HEK293 (cell line): ENCODE data around the gene DOK7.

Experiments
- CTCF ChIA-PET: fragments of 350-600 bp; formaldehyde crosslinking; extraction: SDS; loops from one replicate; lab custom pipeline; 2021; ENCODE audit warnings: antibody characterized with exemption; lab: Yijun Ruan, JAX
- POLR2A ChIA-PET: fragments of 300-600 bp; formaldehyde crosslinking; extraction: SDS; loops from one replicate; lab custom pipeline; 2020; ENCODE audit warnings: antibody characterized with exemption, inconsistent platforms; lab: Yijun Ruan, JAX
- H3K27ac ChIP-seq: fragments of 200-500 bp; sonication (Bioruptor generic); 2 replicates; pipeline ENCODE4 v1.5.1; 2014; ENCODE audit warnings: low read depth, low read length, control low read depth, inconsistent platforms; ENCODE audit errors: extremely low read depth
- H3K36me3 ChIP-seq, 2 experiments: fragments of 200-500 bp in 1 of 2; sonication (Bioruptor generic) in 1 of 2; 1 replicate in 1 of 2; 2 replicates in 1 of 2; pipeline ENCODE4 v1.5.1; 2014 to 2017; ENCODE audit warnings: inconsistent platforms in 2 of 2, low read length in 2 of 2; ENCODE audit not compliant: control insufficient read depth in 2 of 2, insufficient read depth in 1 of 2
- H3K4me1 ChIP-seq: fragments of 200-500 bp; sonication (Bioruptor generic); 2 replicates; pipeline ENCODE4 v1.5.1; 2014; ENCODE audit warnings: mild to moderate bottlenecking, low read length, inconsistent platforms; ENCODE audit not compliant: control insufficient read depth, insufficient read depth
- H3K4me3 ChIP-seq: 2 replicates; pipeline ENCODE4 v1.5.1; 2011; ENCODE audit warnings: low read depth, mild to moderate bottlenecking, control low read depth, low read length, moderate library complexity
- H3K9me3 ChIP-seq: fragments of 200-500 bp; sonication (Bioruptor generic); 2 replicates; pipeline ENCODE4 v1.5.1; 2014; ENCODE audit warnings: low read depth, low read length, inconsistent platforms; ENCODE audit not compliant: control insufficient read depth, insufficient read depth
- FEZF1 ChIP-seq: fragments of 450-650 bp; formaldehyde crosslinking; IDR thresholded peaks from 2 replicates; pipeline ENCODE4 v1.5.1; 2016; ENCODE audit warnings: missing biosample characterization, missing genetic modification characterization
- KLF10 ChIP-seq: fragments of 450-650 bp; IDR thresholded peaks from 2 replicates; pipeline ENCODE4 v1.5.1; 2018; ENCODE audit warnings: missing biosample characterization, mild to moderate bottlenecking, missing genetic modification characterization
- KLF8 ChIP-seq: fragments of 450-650 bp; formaldehyde crosslinking; IDR thresholded peaks from 2 replicates; pipeline ENCODE4 v1.5.1; 2016; ENCODE audit warnings: missing biosample characterization, missing genetic modification characterization
- SP7 ChIP-seq: fragments of 450-650 bp; formaldehyde crosslinking; IDR thresholded peaks from 2 replicates; pipeline ENCODE4 v1.5.1; 2016; ENCODE audit warnings: missing biosample characterization, missing genetic modification characterization
- ZFHX2 ChIP-seq: fragments of 450-650 bp; formaldehyde crosslinking; conservative IDR thresholded peaks from 2 replicates; pipeline ENCODE4 v1.5.1; 2016; ENCODE audit warnings: missing biosample characterization, missing genetic modification characterization
- ZNF133 ChIP-seq: fragments of 450-650 bp; formaldehyde crosslinking; IDR thresholded peaks from 2 replicates; pipeline ENCODE4 v1.5.1; 2016; ENCODE audit warnings: missing biosample characterization, missing genetic modification characterization
- ZNF157 ChIP-seq: fragments of 450-650 bp; formaldehyde crosslinking; IDR thresholded peaks from 2 replicates; pipeline ENCODE4 v1.5.1; 2016; ENCODE audit warnings: missing biosample characterization, missing genetic modification characterization
- ZNF175 ChIP-seq: fragments of 450-650 bp; formaldehyde crosslinking; IDR thresholded peaks from 2 replicates; pipeline ENCODE4 v1.5.1; 2016; ENCODE audit warnings: missing biosample characterization, missing genetic modification characterization
- ZNF214 ChIP-seq: fragments of 450-650 bp; formaldehyde crosslinking; IDR thresholded peaks from 2 replicates; pipeline ENCODE4 v1.5.1; 2017; ENCODE audit warnings: missing biosample characterization, mild to moderate bottlenecking, missing genetic modification characterization, borderline replicate concordance
- ZNF366 ChIP-seq: fragments of 450-650 bp; formaldehyde crosslinking; conservative IDR thresholded peaks from 2 replicates; pipeline ENCODE4 v1.5.1; 2016; ENCODE audit warnings: missing biosample characterization, missing genetic modification characterization
- ZNF473 ChIP-seq: fragments of 450-650 bp; formaldehyde crosslinking; IDR thresholded peaks from 2 replicates; pipeline ENCODE4 v1.5.1; 2017; ENCODE audit warnings: missing biosample characterization, missing genetic modification characterization
- ZNF596 ChIP-seq: fragments of 450-650 bp; IDR thresholded peaks from 2 replicates; pipeline ENCODE4 v1.5.0; 2018; ENCODE audit warnings: missing biosample characterization, mild to moderate bottlenecking, missing genetic modification characterization, moderate library complexity
- ZNF660 ChIP-seq: fragments of 450-650 bp; IDR thresholded peaks from 2 replicates; pipeline ENCODE4 v1.5.1; 2018; ENCODE audit warnings: missing biosample characterization, mild to moderate bottlenecking, missing genetic modification characterization
- TF ChIP-seq, protein P1 (sequence below): fragments of 450-650 bp; formaldehyde crosslinking; IDR thresholded peaks from 2 replicates; pipeline ENCODE4 v1.5.1; 2016; ENCODE audit warnings: missing biosample characterization, missing genetic modification characterization
- TF ChIP-seq, protein P2 (sequence below): fragments of 450-650 bp; formaldehyde crosslinking; IDR thresholded peaks from 2 replicates; pipeline ENCODE4 v1.5.1; 2016; ENCODE audit warnings: missing biosample characterization, missing genetic modification characterization
- TF ChIP-seq, protein P3 (sequence below): fragments of 450-650 bp; IDR thresholded peaks from 2 replicates; pipeline ENCODE4 v1.5.1; 2018; ENCODE audit warnings: missing biosample characterization, mild to moderate bottlenecking, missing genetic modification characterization
- TF ChIP-seq, protein P4 (sequence below): IDR thresholded peaks from 2 replicates; pipeline ENCODE4 v1.6.1; 2011; ENCODE audit warnings: mild to moderate bottlenecking, low read depth, low read length, borderline replicate concordance
- TF ChIP-seq, protein P5 (sequence below): fragments of 450-650 bp; formaldehyde crosslinking; IDR thresholded peaks from 2 replicates; pipeline ENCODE4 v1.5.1; 2016; ENCODE audit warnings: missing biosample characterization, missing genetic modification characterization

The DOK7 gene

DNA sequence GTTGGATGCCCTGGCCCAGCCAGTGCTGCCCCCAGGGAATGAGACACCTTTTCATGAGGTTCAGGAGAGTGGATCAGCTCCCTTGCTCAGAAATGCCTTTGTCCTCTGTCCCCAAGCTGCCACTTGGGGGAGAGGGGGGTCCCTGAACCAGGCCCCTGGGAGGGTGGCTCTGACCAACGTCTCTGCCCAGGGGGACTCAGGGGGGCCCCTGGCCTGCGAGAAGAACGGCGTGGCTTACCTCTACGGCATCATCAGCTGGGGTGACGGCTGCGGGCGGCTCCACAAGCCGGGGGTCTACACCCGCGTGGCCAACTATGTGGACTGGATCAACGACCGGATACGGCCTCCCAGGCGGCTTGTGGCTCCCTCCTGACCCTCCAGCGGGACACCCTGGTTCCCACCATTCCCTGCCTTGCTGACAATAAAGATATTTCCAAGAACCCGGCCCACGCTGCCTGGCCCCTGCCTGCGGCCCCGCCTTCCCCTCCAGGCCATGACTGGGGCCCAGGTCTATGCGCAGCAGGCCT lies 14.0 kb upstream of the DOK7 start:
- H3K9me3 ChIP-seq = no peaks in the 10 kb centered on the region
- TF ChIP-seq ZNF175 (tag by site-specific recombination) = no peak
- 0 out of 2 replicates have a peak, but pooled peaks have one; percentile 2 for TF ChIP-seq ZFHX2 (tag by site-specific recombination)
- TF ChIP-seq ZNF133 = no peak
- no peak overlapping the region for H3K27ac ChIP-seq
- H3K4me1 ChIP-seq = no peaks in the 10 kb centered on the region
- H3K36me3 ChIP-seq = no peaks in the 10 kb centered on the region
- CTCF ChIA-PET = no interaction called here
- no peak overlapping the region for H3K4me3 ChIP-seq
- POLR2A ChIA-PET = no interaction called here

DNA sequence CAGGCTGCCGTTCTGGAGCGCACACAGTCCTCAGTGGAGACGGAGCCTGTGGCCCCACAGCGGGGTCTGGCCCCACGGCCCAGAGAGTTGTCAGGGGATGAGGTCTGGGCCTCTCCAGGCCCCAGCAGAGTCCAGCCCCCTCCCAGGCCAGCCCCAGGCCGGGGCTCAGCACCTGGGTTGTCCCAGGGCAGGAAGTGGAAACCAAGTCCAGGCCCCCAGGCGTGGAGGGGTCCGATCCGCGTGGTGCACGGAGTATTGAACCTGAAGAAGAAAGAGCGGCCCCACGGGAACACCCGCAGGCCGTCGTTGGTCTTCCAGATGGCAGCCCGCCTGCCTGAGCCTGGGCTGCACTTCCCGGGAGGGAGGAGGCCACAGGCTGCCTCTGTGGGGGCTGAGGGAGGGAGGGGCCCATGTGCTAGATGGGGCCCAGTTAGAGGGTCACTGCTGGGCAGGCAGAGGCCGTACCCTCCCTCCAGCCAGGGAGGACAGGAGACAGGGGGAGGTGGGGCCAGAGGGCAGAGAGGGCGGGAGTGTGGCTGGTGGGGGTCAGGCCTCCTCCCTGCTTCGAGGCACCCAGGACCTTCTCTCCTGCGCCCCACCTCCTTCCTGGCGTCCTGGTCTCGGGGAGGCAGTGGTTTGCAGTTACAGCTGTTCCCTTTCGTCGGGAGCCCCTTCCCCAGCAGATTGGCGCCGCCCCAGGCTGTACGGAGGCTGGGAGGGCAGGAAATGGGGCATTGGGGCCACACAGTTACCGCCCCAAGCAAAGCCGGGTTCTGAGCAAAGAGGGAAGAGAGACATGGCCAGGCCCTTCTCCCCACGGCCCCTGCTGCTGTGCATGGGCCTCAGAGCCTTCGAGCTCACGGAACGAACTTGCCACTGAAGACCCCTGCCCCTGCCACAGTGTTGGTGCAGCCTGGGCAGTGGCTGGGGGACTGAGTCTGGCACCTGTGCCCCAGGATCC lies 13.3 kb upstream of the DOK7 start:
- CTCF ChIA-PET = interaction anchor here (0.5 kb wide), 1 partner anchor 428 kb away, joined by 3 read pairs; no protein-coding TSS in a partner anchor
- Histone ChIP-seq H3K4me3 (no peak overlapping the region), H3K9me3 (no peaks in the 10 kb centered on the region), H3K36me3 (no peaks in the 10 kb centered on the region), H3K27ac (no peak overlapping the region), H3K4me1 (no peaks in the 10 kb centered on the region)
- POLR2A ChIA-PET = no interaction called here
- TF ChIP-seq ZNF660 (tag by site-specific recombination) = no peak
- TF ChIP-seq, protein P1, sequence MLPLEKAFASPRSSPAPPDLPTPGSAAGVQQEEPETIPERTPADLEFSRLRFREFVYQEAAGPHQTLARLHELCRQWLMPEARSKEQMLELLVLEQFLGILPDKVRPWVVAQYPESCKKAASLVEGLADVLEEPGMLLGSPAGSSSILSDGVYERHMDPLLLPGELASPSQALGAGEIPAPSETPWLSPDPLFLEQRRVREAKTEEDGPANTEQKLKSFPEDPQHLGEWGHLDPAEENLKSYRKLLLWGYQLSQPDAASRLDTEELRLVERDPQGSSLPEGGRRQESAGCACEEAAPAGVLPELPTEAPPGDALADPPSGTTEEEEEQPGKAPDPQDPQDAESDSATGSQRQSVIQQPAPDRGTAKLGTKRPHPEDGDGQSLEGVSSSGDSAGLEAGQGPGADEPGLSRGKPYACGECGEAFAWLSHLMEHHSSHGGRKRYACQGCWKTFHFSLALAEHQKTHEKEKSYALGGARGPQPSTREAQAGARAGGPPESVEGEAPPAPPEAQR (tag by site-specific recombination) = no peak
- TF ChIP-seq SP7 = no peak
- no peak for TF ChIP-seq KLF10 (tag by site-specific recombination)
- TF ChIP-seq ZNF214 (tag by site-specific recombination) = no peak
- TF ChIP-seq, protein P2, sequence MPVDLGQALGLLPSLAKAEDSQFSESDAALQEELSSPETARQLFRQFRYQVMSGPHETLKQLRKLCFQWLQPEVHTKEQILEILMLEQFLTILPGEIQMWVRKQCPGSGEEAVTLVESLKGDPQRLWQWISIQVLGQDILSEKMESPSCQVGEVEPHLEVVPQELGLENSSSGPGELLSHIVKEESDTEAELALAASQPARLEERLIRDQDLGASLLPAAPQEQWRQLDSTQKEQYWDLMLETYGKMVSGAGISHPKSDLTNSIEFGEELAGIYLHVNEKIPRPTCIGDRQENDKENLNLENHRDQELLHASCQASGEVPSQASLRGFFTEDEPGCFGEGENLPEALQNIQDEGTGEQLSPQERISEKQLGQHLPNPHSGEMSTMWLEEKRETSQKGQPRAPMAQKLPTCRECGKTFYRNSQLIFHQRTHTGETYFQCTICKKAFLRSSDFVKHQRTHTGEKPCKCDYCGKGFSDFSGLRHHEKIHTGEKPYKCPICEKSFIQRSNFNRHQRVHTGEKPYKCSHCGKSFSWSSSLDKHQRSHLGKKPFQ (tag by site-specific recombination) = no peak

DNA sequence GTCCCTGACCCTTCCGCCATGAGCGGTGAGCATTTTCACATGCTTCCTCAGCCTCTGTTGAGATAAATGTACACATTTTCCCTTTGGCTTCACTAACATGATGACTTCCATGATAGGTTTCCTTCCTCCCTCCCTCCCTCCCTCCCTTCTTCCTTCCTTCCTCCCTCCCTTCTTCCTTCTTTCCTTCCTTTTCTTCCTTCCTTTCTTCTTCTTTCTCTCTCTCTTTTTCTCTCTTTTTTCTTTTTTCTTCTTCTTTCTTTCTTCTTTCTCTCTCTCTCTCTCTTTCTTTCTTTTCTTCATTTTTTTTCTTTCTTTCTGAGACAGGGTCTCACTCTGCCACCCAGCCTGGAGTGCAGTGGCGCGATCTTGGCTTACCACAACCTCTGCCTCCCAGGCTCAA lies 12.5 kb upstream of the DOK7 start:
- Histone ChIP-seq H3K36me3 (no peaks in the 10 kb centered on the region), H3K4me3 (no peak overlapping the region), H3K27ac (no peak overlapping the region), H3K9me3 (no peaks in the 10 kb centered on the region), H3K4me1 (no peaks in the 10 kb centered on the region)
- POLR2A ChIA-PET = no interaction called here
- CTCF ChIA-PET = interaction anchor here (0.5 kb wide), 1 partner anchor 428 kb away, joined by 3 read pairs; no protein-coding TSS in a partner anchor
- TF ChIP-seq ZNF366 (tag by site-specific recombination) = peak; percentile 63
- TF ChIP-seq, protein P3, sequence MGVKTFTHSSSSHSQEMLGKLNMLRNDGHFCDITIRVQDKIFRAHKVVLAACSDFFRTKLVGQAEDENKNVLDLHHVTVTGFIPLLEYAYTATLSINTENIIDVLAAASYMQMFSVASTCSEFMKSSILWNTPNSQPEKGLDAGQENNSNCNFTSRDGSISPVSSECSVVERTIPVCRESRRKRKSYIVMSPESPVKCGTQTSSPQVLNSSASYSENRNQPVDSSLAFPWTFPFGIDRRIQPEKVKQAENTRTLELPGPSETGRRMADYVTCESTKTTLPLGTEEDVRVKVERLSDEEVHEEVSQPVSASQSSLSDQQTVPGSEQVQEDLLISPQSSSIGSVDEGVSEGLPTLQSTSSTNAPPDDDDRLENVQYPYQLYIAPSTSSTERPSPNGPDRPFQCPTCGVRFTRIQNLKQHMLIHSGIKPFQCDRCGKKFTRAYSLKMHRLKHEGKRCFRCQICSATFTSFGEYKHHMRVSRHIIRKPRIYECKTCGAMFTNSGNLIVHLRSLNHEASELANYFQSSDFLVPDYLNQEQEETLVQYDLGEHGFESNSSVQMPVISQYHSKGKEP (tag by site-specific recombination) = no peak

DNA sequence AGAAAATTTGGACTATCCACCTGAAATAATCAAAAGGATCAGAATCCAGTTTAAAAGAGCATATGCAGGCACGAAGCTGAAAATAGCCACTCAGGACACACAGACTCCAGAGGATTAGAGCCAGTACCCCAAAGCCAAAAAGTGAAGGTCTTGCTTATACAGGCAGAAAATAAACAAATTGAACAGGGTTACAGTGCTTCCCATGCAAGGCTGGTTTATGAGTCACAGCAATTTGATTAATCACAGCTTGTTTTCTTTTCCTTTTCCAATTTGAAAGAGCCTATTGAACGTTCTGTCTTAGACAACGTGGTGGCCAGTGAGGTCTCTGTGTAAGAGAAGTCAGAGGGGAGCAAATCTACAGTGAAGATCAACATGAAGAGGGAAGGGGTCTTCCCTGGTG lies 11.2 kb upstream of the DOK7 start:
- ChIA-PET POLR2A (no interaction called here), CTCF (interaction anchor here (0.6 to 1.0 kb wide), 4 partner anchors 9 to 1172 kb away, joined by 3 to 4 read pairs (median 4); no protein-coding TSS in a partner anchor)
- Histone ChIP-seq H3K4me3 (no peak overlapping the region), H3K9me3 (no peaks in the 10 kb centered on the region), H3K27ac (no peak overlapping the region), H3K36me3 (no peaks in the 10 kb centered on the region), H3K4me1 (no peaks in the 10 kb centered on the region)
- TF ChIP-seq, protein P4, sequence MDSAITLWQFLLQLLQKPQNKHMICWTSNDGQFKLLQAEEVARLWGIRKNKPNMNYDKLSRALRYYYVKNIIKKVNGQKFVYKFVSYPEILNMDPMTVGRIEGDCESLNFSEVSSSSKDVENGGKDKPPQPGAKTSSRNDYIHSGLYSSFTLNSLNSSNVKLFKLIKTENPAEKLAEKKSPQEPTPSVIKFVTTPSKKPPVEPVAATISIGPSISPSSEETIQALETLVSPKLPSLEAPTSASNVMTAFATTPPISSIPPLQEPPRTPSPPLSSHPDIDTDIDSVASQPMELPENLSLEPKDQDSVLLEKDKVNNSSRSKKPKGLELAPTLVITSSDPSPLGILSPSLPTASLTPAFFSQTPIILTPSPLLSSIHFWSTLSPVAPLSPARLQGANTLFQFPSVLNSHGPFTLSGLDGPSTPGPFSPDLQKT = no peak
- TF ChIP-seq FEZF1 (no peak), KLF8 (tag by site-specific recombination) (no peak), ZNF473 (tag by site-specific recombination) (no peak), ZNF596 (tag by site-specific recombination) (no peak), ZNF214 (tag by site-specific recombination) (no peak), ZNF157 (no peak)
- TF ChIP-seq, protein P5, sequence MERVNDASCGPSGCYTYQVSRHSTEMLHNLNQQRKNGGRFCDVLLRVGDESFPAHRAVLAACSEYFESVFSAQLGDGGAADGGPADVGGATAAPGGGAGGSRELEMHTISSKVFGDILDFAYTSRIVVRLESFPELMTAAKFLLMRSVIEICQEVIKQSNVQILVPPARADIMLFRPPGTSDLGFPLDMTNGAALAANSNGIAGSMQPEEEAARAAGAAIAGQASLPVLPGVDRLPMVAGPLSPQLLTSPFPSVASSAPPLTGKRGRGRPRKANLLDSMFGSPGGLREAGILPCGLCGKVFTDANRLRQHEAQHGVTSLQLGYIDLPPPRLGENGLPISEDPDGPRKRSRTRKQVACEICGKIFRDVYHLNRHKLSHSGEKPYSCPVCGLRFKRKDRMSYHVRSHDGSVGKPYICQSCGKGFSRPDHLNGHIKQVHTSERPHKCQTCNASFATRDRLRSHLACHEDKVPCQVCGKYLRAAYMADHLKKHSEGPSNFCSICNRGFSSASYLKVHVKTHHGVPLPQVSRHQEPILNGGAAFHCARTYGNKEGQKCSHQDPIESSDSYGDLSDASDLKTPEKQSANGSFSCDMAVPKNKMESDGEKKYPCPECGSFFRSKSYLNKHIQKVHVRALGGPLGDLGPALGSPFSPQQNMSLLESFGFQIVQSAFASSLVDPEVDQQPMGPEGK = no peak
